ENCODE results near the gene IKBKG.

DNA sequence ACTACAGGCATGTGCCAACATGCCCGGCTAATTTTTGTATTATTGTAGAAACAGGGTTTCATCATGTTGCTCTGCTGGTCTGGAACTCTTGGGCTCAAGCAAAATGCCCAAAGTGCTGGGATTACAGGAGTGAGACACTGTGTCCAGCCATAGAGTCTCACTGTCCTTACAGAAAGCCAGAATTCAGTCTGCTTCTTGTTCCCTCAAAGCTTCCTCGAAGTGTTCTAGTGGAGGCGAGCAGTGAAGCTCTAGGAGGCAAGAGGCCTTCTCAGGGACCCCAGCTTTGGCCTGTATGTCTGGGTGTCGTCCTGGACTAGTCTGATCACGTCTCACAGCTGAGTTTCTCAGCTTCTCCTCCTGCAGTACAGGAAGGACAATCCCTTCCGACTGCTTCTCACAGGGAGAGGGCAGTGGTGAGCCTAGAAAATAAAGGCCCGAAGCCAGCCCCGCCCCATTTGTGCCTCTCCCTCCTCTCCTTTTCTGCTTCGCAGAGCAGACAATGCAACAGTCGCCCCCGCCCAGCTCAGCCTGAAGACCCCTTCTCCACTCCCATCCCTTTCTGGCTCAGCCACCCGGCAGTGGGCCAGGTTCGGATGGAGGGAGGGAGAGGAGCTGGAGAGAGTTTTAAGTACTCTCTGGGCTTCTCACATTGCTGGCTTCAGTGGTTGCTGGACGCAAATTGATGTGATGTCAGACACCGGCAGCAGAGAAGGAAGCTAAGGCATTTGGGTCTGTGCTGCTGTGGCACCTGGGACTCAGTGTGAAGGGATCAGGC, 20.3 kb upstream of the IKBKG start:
- TF ChIP-seq POLR2AphosphoS5 (IDR thresholded peaks at IDR 0.05) (peak; percentile 16), POLR2A (IDR thresholded peaks at IDR 0.05) (no peak)
- TF ChIP-seq, protein P1, sequence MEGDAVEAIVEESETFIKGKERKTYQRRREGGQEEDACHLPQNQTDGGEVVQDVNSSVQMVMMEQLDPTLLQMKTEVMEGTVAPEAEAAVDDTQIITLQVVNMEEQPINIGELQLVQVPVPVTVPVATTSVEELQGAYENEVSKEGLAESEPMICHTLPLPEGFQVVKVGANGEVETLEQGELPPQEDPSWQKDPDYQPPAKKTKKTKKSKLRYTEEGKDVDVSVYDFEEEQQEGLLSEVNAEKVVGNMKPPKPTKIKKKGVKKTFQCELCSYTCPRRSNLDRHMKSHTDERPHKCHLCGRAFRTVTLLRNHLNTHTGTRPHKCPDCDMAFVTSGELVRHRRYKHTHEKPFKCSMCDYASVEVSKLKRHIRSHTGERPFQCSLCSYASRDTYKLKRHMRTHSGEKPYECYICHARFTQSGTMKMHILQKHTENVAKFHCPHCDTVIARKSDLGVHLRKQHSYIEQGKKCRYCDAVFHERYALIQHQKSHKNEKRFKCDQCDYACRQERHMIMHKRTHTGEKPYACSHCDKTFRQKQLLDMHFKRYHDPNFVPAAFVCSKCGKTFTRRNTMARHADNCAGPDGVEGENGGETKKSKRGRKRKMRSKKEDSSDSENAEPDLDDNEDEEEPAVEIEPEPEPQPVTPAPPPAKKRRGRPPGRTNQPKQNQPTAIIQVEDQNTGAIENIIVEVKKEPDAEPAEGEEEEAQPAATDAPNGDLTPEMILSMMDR (IDR thresholded peaks at IDR 0.05): peak in 3 of 4 experiments; percentile 48 to 64 (median 49)
